NCI-H2029 treated with DMSO at 0.1 percent for 48 hours (cell line): ENCODE measurements around the gene CYB561D2.
A peak's percentile ranks its signal among the peaks of the same experiment; 100 is the strongest.
"Not testable (repeated sequence)": the region's sequence is repeated elsewhere in the genome, so short reads cannot be mapped to it uniquely, and the experiment has no call there.

Experiments used
- DNase-seq: peaks from one replicate; lab custom pipeline; 2025; lab: John Stamatoyannopoulos, UW

Gene CYB561D2

DNA sequence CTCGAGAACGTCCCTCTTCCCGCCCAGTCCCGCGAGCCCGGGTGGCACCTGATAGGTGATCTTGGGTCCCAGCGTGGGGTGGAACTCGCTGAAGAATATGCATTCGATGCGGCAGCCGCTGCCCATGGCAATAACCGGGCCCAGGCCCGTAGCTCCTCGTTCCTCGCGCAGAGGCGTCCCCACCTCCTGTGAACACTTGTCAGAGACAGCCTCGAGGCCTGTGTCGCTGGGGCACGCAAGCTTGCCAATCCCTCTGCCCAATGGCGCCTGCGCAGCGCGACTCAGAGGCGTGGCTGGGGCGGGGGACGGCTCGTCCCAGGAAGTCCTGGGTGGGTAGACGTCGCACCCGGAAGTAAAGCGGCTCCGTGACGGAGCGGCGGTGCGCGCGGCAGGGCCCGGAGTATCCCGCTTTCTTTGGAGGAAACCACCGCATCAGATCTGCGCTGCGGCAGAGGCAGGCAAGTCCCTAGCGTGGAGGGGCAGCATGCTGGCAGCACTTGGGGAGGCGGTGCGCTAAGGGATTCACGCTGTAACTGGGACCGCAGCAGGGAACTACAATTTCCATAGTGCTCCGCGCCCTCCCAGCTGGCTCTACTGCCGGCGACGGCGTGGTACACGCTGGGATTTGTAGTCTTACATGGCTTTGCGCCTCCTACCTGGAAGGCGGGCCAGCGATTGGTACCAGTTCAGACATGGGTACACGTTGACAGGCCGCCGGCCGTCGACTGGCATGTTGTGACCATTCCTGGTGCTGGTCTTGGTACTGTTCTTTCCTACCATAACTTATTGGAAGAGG is at the start of gene CYB561D2, which contains the start of gene NPRL2:
Gene CYB561D2 (plus strand): TSS at position 336 of the 796 bp plus-strand sequence. CDS start 572 bp downstream, outside the sequence.
Gene NPRL2 (minus strand): TSS at position 249 of the 796 bp plus-strand sequence. CDS start 123 bp downstream, at position 126.
- peak; percentile 52 for DNase-seq

GRCh38 chr3:50302095-50303012 is 48.3 kb upstream of the CYB561D2 start:
- DNase-seq: no peak

DNA sequence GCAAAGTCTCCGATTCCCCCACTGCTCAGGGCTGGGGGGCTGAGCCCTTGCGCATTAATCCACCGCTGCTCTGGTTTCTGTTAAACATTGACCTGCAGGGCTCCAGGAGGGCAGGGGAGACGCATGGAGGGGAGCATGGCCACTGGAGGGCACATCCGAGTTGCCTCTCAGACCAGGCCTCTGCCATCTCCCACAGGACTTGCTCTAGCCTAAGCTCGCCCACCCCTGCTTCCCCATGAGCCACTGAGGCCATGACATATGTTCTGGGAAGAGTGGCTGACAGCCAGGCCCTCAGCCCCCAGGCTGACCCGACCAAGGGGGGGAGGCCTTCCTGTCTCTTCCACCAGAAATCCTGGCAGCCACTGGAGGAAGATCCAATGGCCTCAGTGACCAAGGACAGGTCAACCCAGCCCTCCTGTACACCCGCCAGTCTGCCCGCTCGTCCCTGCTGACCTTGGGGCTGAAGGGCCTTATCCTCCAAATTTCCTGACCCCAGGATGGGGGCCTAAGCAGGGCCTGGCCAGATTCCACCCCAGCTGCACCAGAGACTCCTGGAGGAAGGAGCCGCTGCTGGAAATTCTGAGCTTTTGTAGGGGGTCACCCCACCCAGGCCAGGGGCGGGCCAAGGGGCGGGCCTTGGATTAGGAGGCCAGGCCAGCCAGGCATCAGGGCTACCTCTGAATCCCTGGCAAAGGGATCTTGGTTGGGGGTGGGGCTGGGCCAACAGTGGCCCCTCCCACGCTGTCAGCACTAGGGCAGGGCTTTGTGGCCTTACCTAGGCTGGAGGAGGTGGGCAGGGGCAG is 47.4 kb upstream of the CYB561D2 start, which contains the start of gene HYAL1:
Gene HYAL1 (minus strand): TSS at position 562 of the 803 bp plus-strand sequence. CDS start 618 bp downstream, outside the sequence.
- no peak for DNase-seq

- no peak for DNase-seq
Measured at GRCh38 chr3:50304601-50305000, 46.1 kb upstream of the CYB561D2 start.

GRCh38 chr3:50312041-50312440 is 38.6 kb upstream of the CYB561D2 start:
- not testable (repeated sequence) for DNase-seq

- no peak for DNase-seq
Measured at GRCh38 chr3:50314342-50314741, 36.3 kb upstream of the CYB561D2 start.

GRCh38 chr3:50314816-50315215 is 35.8 kb upstream of the CYB561D2 start:
- DNase-seq: no peak

- DNase-seq: no peak
Measured at GRCh38 chr3:50316657-50317242, 33.9 kb upstream of the CYB561D2 start.

- no peak for DNase-seq
Measured at GRCh38 chr3:50317300-50317699, 33.4 kb upstream of the CYB561D2 start.

DNA sequence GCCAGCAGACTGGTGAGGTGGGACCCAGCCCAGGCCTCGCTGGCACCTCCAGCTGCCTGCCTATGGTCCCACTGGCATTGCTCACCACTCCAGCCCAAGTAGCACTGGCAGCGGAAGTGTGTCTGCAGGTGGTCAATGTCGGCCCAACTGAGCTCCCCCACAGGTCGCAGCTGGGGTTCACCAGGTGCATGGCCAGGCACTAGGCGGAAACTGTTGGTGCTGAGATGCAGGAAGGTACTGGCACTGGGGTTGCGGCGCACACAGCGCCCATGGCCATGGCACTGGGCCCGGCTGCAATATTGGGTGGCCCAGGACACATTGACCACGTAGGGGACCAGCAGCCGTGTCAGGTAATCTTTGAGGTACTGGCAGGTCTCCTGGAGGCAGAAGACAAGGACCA is 32.5 kb upstream of the CYB561D2 start:
- no peak for DNase-seq

DNA sequence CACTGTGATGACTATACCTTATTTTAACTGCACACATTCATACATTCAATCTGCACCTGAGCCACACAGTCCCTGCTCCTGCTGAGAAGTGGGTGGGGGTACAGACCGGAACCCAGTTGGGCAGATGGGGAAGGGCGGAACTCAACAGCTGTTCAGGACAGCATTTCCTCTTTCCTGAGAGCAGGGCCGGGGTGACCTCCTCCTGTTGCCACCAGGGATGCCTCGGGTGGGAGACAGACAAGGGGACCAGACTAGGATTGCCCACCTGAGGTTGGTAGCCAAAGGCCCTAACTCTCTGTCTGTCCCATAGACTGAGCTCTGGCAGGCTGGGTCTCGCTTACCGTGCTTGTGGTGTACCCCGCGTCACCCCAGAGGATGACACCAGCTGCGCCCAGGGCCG is 32.0 kb upstream of the CYB561D2 start:
- DNase-seq: no peak

GRCh38 chr3:50319181-50319893 is 31.3 kb upstream of the CYB561D2 start:
- no peak for DNase-seq

GRCh38 chr3:50319894-50320625 is 30.6 kb upstream of the CYB561D2 start:
- no peak for DNase-seq

GRCh38 chr3:50320853-50321335 is 29.8 kb upstream of the CYB561D2 start:
- no peak for DNase-seq

- peak; percentile 53 for DNase-seq
Measured at GRCh38 chr3:50321336-50322114, 29.1 kb upstream of the CYB561D2 start.

DNA sequence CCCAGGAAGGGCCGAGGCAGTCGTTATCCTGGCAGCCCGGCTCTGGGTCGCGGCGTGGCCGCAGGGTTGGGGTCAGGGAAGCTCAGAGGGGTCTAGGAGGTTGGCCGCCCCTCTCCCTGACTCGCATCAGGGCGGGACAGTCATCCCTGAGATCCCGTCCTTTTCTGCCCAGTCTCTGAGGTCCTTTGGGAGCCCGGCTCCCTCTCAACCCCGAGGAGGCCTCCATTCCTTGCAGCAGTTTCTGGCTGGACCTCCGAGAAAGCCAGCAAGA is 28.6 kb upstream of the CYB561D2 start:
- DNase-seq: no peak

GRCh38 chr3:50322386-50323091 is 28.1 kb upstream of the CYB561D2 start, which contains the start of gene HYAL2:
Gene HYAL2, minus strand, starts transcription at chr3:50322745. Its CDS starts 2,256 bp downstream, at chr3:50320489.
- peak; percentile 25 for DNase-seq

GRCh38 chr3:50323092-50323600 is 27.5 kb upstream of the CYB561D2 start:
- no peak for DNase-seq
